Stimulated activated CD4-positive, alpha-beta T cell treated with anti-CD3 and anti-CD28 coated beads, Interleukin-4, amount 100 ng/mL, for 48 hours (primary cell): Measurements from ENCODE around the gene SPANXA2.
"Not testable (repeated sequence)": the region's sequence is repeated elsewhere in the genome, so short reads cannot be mapped to it uniquely, and the experiment has no call there.

Experiments used
- DNase-seq, 2 donors: peaks; one replicate each; pipeline ENCODE4 v3.0.0-alpha.2; 2020; ENCODE audit warnings: low read depth in 2 of 2

The SPANXA2 gene, protein sequence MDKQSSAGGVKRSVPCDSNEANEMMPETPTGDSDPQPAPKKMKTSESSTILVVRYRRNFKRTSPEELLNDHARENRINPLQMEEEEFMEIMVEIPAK

DNA sequence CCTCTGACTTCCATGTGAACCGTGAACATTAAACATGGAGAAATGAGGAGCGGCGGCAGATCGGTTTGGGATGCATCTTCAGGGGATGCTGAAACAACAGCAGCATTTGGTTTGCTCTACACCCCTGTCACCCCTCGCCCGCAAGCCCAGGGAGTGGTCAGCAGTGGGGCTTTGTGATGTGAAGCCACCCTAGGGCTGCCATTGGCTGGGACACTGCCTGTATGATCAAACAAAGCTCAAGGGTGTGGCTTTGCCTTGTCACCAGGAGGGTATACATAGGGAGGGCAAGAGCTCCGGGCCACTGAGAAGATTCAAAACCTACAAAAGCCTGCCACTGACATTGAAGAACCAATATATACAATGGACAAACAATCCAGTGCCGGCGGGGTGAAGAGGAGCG lies at the start of gene SPANXA2:
SPANXA2 (plus strand) TSS at position 301 of the 400 bp plus-strand sequence; CDS start at position 361, 60 bp downstream.
- not testable (repeated sequence) for DNase-seq

DNA sequence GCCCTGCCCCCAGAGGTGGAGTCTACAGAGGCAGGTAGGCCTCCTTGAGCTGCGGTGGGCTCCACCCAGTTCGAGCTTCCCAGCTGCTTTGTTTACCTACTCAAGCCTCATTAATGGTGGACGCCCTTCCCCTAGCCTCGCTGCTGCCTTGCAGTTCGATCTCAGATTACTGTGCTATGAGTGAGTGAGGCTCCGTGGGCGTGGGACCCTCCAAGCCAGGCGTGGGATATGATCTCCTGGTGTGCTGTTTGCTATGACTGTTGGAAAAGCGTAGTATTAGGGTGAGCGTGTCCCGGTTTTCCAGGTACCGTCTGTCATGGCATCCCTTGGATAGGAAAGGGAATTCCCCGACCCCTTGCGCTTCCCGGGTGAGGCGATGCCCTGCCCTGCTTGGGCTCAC lies 47.0 kb upstream of the SPANXA2 start:
- DNase-seq = not testable (repeated sequence)

DNA sequence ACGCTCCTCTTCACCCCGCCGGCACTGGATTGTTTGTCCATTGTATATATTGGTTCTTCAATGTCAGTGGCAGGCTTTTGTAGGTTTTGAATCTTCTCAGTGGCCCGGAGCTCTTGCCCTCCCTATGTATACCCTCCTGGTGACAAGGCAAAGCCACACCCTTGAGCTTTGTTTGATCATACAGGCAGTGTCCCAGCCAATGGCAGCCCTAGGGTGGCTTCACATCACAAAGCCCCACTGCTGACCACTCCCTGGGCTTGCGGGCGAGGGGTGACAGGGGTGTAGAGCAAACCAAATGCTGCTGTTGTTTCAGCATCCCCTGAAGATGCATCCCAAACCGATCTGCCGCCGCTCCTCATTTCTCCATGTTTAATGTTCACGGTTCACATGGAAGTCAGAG lies 4.9 kb upstream of the SPANXA2 start, which contains the start of gene SPANXA1:
SPANXA1 (minus strand) TSS at position 101 of the 400 bp plus-strand sequence; CDS start at position 41, 60 bp downstream.
- not testable (repeated sequence) for DNase-seq

DNA sequence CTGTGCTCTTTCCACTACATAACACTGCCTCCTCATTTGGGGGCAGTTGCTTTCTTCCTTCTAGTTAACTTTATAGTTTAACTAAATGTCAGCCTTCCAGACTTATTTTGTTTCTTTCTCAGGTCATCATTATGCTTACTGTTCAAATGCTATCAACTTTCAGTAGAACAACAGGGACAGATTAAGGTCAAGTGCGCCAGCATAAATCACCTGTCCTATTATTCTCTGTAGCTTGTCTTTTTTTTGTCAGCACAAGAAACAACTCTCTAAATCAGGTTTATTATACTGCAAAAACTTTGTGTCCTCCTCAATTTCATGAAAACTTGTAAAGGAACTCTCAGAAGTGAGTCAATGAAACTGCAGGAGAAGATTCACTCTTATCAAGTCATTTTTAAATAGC lies 19.6 kb downstream of the SPANXA2 start:
- DNase-seq = no peak

DNA sequence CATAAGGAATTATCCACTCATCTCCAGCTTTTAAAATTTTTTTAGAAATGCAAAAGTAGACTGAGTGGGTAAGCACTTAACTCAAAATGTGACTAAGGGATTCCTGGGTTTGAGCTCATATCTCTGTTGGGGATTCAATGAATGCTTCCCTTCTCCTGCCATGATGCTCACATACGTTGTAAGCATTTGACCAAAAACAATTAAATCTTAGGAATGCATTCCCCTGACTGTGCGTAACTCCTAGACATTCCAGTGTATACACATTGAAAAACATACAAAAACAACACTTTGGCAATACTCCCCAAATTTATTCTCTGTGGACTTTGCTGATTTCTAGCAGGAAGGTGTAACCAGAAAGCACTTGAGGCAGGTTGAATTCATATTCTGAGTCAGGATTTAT lies 29.8 kb downstream of the SPANXA2 start:
- DNase-seq = no peak

DNA sequence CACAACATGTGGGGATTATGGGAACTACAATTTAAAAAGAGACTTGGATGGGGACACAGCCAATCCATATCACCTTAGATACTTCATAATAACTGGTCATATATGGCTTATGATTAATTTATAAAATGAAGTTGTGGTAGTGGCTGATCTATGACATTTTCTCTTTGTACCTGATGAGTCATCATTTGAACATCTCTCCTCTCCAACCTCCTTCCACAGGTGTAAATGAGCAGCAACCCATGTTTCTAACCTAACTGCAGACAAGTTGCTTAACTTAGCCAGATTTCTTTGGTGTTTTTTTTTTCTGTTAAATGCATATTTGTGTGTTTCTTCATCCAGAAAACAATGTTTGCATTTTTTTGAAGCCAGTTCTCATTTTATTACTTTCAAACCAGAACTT lies 42.6 kb downstream of the SPANXA2 start:
- DNase-seq = no peak

DNA sequence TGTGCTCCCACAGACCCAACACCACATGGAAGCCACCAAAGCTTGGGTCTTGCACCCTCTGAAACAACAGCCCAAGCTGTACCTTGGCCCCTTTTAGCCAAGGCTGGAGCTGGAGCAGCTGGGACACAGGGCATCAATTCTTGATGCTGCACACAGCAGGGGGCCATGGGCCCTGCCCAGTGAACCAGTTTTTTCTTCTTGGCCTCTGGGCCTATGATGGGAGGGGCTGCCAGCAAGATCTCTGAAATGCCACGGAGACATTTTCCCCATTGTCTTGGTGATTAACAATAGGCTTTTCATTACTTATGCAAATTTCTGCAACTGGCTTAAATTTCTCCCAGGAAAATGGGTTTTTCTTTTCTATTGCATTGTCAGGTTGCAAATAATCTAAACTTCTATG lies 49.0 kb downstream of the SPANXA2 start:
- no peak for DNase-seq
